Kasumi-1 (cell line): ENCODE results near the gene MBD3L3.
"Not testable (repeated sequence)": the region's sequence is repeated elsewhere in the genome, so short reads cannot be mapped to it uniquely, and the experiment has no call there.

Experiments used
- DNase-seq, 2 experiments: peaks; one replicate each; lab custom pipeline; 2025; lab: John Stamatoyannopoulos, UW

Gene MBD3L3

GRCh38 chr19:7058576-7058975 is at the start of gene MBD3L3:
Gene MBD3L3 (minus strand): TSS chr19:7058676. CDS start chr19:7058605, 71 bp downstream.
- not testable (repeated sequence) for DNase-seq

GRCh38 chr19:7106711-7107657 is 48.5 kb upstream of the MBD3L3 start:
- DNase-seq = no peak

GRCh38 chr19:7104747-7105447 is 46.4 kb upstream of the MBD3L3 start:
- no peak for DNase-seq

- DNase-seq = no peak
These were observed 43.2 kb upstream of the MBD3L3 start for GRCh38 chr19:7101498-7102253.

- DNase-seq = no peak
These were observed 41.1 kb upstream of the MBD3L3 start for GRCh38 chr19:7099597-7099921.

- peak; percentile 97 to 99 for DNase-seq
These were observed 40.5 kb upstream of the MBD3L3 start for GRCh38 chr19:7098701-7099596.

GRCh38 chr19:7098096-7098495 is 39.6 kb upstream of the MBD3L3 start:
- no peak for DNase-seq

GRCh38 chr19:7088999-7089398 is 30.5 kb upstream of the MBD3L3 start:
- no peak for DNase-seq

GRCh38 chr19:7083076-7083956 is 24.8 kb upstream of the MBD3L3 start:
- DNase-seq = no peak

GRCh38 chr19:7078008-7078407 is 19.5 kb upstream of the MBD3L3 start:
- DNase-seq = no peak

- DNase-seq = no peak
These were observed 17.7 kb upstream of the MBD3L3 start for GRCh38 chr19:7076151-7076550.

GRCh38 chr19:7074705-7075282 is 16.3 kb upstream of the MBD3L3 start:
- DNase-seq = no peak

- no peak for DNase-seq
These were observed 14.1 kb upstream of the MBD3L3 start for GRCh38 chr19:7072541-7072940.

GRCh38 chr19:7069904-7070226 is 11.4 kb upstream of the MBD3L3 start:
- DNase-seq = peak in 1 of 2 experiments; percentile 61

- peak; percentile 94 to 96 for DNase-seq
These were observed 10.8 kb upstream of the MBD3L3 start, which contains the start of gene ZNF557 for GRCh38 chr19:7069042-7069903. Gene ZNF557 (plus strand): TSS chr19:7069703. CDS start chr19:7075075, 5,372 bp downstream.

- DNase-seq = no peak
These were observed 10.1 kb upstream of the MBD3L3 start for GRCh38 chr19:7068599-7068998.

GRCh38 chr19:7067716-7068115 is 9.2 kb upstream of the MBD3L3 start:
- DNase-seq = no peak

- not testable (repeated sequence) for DNase-seq
These were observed 8.6 kb upstream of the MBD3L3 start for GRCh38 chr19:7067122-7067521.
